ENCODE results near the gene KIF6.

The KIF6 gene

GRCh38 chr6:39338397-39338796 is 386.8 kb downstream of the KIF6 start:
- no peak for DNase-seq

GRCh38 chr6:39335780-39336545 is 389.2 kb downstream of the KIF6 start:
- DNase-seq, result no peak

GRCh38 chr6:39333644-39334438 is 391.4 kb downstream of the KIF6 start:
- no peak for DNase-seq

- no peak for DNase-seq
These were observed 394.7 kb downstream of the KIF6 start for GRCh38 chr6:39330476-39330875.

GRCh38 chr6:39330057-39330456 is 395.2 kb downstream of the KIF6 start:
- DNase-seq, result no peak

- no peak for DNase-seq
These were observed 397.1 kb downstream of the KIF6 start for GRCh38 chr6:39328066-39328465.

- no peak for DNase-seq
These were observed 397.7 kb downstream of the KIF6 start for GRCh38 chr6:39327507-39327906.

GRCh38 chr6:39322306-39322850 is 402.8 kb downstream of the KIF6 start, which contains the start of gene KCNK16:
TSS of gene KCNK16 (minus strand) at chr6:39322702. CDS start at chr6:39322540, 162 bp downstream.
- DNase-seq, result peak; percentile 21

GRCh38 chr6:39321761-39322160 is 403.4 kb downstream of the KIF6 start:
- DNase-seq, result no peak

GRCh38 chr6:39320363-39320984 is 404.7 kb downstream of the KIF6 start:
- DNase-seq, result no peak

- no peak for DNase-seq
These were observed 405.4 kb downstream of the KIF6 start for GRCh38 chr6:39319621-39320362.

- DNase-seq, result no peak
These were observed 408.0 kb downstream of the KIF6 start for GRCh38 chr6:39317256-39317655.

- no peak for DNase-seq
These were observed 410.9 kb downstream of the KIF6 start, which contains the start of gene KCNK17 for GRCh38 chr6:39314273-39314795. TSS of gene KCNK17 (minus strand) at chr6:39314419. CDS start at chr6:39314320, 99 bp downstream.

- DNase-seq, result no peak
These were observed 411.5 kb downstream of the KIF6 start for GRCh38 chr6:39313526-39314272.

- no peak for DNase-seq
These were observed 412.2 kb downstream of the KIF6 start for GRCh38 chr6:39312912-39313525.

GRCh38 chr6:39310542-39310941 is 414.7 kb downstream of the KIF6 start:
- DNase-seq, result no peak

GRCh38 chr6:39309942-39310531 is 415.2 kb downstream of the KIF6 start:
- peak; percentile 55 for DNase-seq

- no peak for DNase-seq
These were observed 417.7 kb downstream of the KIF6 start for GRCh38 chr6:39307462-39307861.

- DNase-seq, result no peak
These were observed 420.3 kb downstream of the KIF6 start for GRCh38 chr6:39304951-39305350.

- DNase-seq, result no peak
These were observed 421.6 kb downstream of the KIF6 start for GRCh38 chr6:39303425-39304153.

Data from NCI-H774 (cell line).